HepG2 (cell line): ENCODE measurements around the gene TTLL4. TPM values are rescaled to one million over a fixed set of nuclear protein-coding genes. Genes with fewer than 3 reads are reported as not detected.

Experiments used
- HDAC1 ChIP-seq: sonication (generic); formaldehyde crosslinking; IDR thresholded peaks from 2 replicates; pipeline ENCODE4 v1.5.1; 2020; ENCODE audit warnings: mild to moderate bottlenecking, missing genetic modification reagents
- HNF4A ChIP-seq: sonication (generic); formaldehyde crosslinking; IDR thresholded peaks from 2 replicates; pipeline ENCODE4 v1.4.0; 2020; ENCODE audit warnings: missing genetic modification reagents
- SETDB1 ChIP-seq: sonication (generic); formaldehyde crosslinking; IDR thresholded peaks from 2 replicates; pipeline ENCODE4 v1.5.1; 2020; ENCODE audit warnings: missing genetic modification reagents, mild to moderate bottlenecking, borderline replicate concordance
- SOX13 ChIP-seq, 3 experiments: fragments of 450-650 bp in 1 of 3; sonication (generic) in 1 of 3; formaldehyde crosslinking in 1 of 3; IDR thresholded peaks in 2 of 3; conservative IDR thresholded peaks in 1 of 3; 2 replicates each; pipeline versions ENCODE4 v1.5.0 to v1.6.1; 2016 to 2020; ENCODE audit warnings: antibody characterized with exemption in 1 of 3, mild to moderate bottlenecking in 1 of 3, missing compliant biosample characterization in 1 of 3, missing genetic modification reagents in 1 of 3, moderate library complexity in 1 of 3
- ZBTB1 ChIP-seq: sonication (generic); formaldehyde crosslinking; IDR thresholded peaks from 2 replicates; pipeline ENCODE4 v1.4.0; 2020; ENCODE audit warnings: missing genetic modification reagents, borderline replicate concordance
- ZKSCAN5 ChIP-seq: sonication (generic); formaldehyde crosslinking; IDR thresholded peaks from 2 replicates; pipeline ENCODE4 v1.5.1; 2020; ENCODE audit warnings: mild to moderate bottlenecking, missing genetic modification reagents
- ZNF549 ChIP-seq: sonication (generic); formaldehyde crosslinking; IDR thresholded peaks from 2 replicates; pipeline ENCODE4 v1.5.0; 2020; ENCODE audit warnings: missing genetic modification reagents
- polyA plus RNA-seq, 8 experiments: library from polyadenylated mRNA; depleted of rRNA in 3 of 8; stranded (reverse) in 7 of 8; unstranded in 1 of 8; fragments of >200 nt; fragmentation: Illumina TruSeq in 4 of 8; extraction: Trizol in 4 of 8; gene quantifications; 2 replicates each; pipeline versions ENCODE4 v1.2.1 to v1.2.3, GENCODE V29; 2011 to 2016; ENCODE audit warnings: low read depth in 4 of 8, missing spikeins in 1 of 8, mixed read lengths in 1 of 8; ENCODE audit not compliant: insufficient read depth in 1 of 8
- total RNA-seq, 5 experiments: library from RNA; depleted of rRNA; stranded (reverse); fragments of >200 nt; fragmentation: Illumina TruSeq; extraction: Trizol; gene quantifications; 2 replicates each; pipeline ENCODE4 v1.2.3, GENCODE V29; 2016; ENCODE audit warnings: low read depth in 1 of 5
- TF ChIP-seq, protein P1 (sequence below): sonication (generic); formaldehyde crosslinking; IDR thresholded peaks from 2 replicates; pipeline ENCODE4 v1.4.0; 2020; ENCODE audit warnings: missing genetic modification reagents
- TF ChIP-seq, protein P2 (sequence below): sonication (generic); formaldehyde crosslinking; IDR thresholded peaks from 2 replicates; pipeline ENCODE4 v1.4.0; 2020; ENCODE audit warnings: missing genetic modification reagents, mild to moderate bottlenecking, borderline replicate concordance
- TF ChIP-seq, protein P3 (sequence below): sonication (generic); formaldehyde crosslinking; IDR thresholded peaks from 2 replicates; pipeline ENCODE4 v1.4.0; 2020; ENCODE audit warnings: mild to moderate bottlenecking, missing genetic modification reagents
- TF ChIP-seq, protein P4 (sequence below): sonication (generic); formaldehyde crosslinking; IDR thresholded peaks from 2 replicates; pipeline ENCODE4 v1.5.1; 2020; ENCODE audit warnings: mild to moderate bottlenecking, missing genetic modification reagents, borderline replicate concordance

The TTLL4 gene
- total and polyA plus RNA-seq, 2 of the 13 experiments (the other 11 are each of a cell fraction or from before 2014, with no cell fraction given) = 77.5 to 84.6 TPM

DNA sequence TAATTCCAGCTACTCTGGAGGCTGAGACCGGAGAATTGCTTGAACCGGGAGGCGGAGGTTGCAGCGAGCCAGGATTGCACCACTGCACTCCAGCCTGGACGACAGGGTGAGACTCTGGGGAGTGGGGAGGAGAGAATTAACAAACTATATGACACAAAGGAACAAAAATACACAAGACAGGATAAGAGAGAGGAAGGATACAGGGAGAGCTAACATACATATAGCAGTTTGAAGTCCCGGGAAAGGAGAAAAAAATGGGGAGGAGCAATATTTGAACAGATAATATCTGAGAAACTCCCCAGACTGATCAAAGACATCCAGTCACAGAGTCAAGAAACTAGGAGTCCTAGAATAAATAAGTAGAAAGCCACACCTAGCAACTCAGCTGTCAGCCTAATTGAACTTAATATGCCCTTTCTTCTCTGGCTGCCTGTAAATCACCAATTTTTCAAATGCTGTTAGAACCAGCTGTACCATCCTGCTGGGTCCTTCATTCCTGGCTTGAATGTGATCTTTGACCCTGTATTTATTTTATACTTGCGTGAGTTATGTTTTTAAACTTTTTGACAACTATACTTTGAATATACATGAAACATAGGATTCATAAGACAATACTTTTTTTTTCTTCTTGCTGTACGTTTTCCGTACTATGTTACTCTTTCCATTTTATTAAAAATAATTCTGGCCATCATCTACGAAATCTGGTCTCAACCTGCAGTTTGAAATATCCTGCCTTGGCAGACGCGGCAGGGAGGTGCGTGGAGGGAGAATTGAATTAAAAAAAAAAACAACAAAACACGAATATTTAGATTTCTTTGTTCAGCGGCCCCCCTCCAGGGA, 70.4 kb downstream of the TTLL4 start (continued):
- TF ChIP-seq, protein P1, sequence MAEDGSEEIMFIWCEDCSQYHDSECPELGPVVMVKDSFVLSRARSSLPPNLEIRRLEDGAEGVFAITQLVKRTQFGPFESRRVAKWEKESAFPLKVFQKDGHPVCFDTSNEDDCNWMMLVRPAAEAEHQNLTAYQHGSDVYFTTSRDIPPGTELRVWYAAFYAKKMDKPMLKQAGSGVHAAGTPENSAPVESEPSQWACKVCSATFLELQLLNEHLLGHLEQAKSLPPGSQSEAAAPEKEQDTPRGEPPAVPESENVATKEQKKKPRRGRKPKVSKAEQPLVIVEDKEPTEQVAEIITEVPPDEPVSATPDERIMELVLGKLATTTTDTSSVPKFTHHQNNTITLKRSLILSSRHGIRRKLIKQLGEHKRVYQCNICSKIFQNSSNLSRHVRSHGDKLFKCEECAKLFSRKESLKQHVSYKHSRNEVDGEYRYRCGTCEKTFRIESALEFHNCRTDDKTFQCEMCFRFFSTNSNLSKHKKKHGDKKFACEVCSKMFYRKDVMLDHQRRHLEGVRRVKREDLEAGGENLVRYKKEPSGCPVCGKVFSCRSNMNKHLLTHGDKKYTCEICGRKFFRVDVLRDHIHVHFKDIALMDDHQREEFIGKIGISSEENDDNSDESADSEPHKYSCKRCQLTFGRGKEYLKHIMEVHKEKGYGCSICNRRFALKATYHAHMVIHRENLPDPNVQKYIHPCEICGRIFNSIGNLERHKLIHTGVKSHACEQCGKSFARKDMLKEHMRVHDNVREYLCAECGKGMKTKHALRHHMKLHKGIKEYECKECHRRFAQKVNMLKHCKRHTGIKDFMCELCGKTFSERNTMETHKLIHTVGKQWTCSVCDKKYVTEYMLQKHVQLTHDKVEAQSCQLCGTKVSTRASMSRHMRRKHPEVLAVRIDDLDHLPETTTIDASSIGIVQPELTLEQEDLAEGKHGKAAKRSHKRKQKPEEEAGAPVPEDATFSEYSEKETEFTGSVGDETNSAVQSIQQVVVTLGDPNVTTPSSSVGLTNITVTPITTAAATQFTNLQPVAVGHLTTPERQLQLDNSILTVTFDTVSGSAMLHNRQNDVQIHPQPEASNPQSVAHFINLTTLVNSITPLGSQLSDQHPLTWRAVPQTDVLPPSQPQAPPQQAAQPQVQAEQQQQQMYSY (CRISPR knock-in tag) = 0 out of 2 replicates have a peak, but pooled peaks have one; percentile 15
- TF ChIP-seq, protein P2, sequence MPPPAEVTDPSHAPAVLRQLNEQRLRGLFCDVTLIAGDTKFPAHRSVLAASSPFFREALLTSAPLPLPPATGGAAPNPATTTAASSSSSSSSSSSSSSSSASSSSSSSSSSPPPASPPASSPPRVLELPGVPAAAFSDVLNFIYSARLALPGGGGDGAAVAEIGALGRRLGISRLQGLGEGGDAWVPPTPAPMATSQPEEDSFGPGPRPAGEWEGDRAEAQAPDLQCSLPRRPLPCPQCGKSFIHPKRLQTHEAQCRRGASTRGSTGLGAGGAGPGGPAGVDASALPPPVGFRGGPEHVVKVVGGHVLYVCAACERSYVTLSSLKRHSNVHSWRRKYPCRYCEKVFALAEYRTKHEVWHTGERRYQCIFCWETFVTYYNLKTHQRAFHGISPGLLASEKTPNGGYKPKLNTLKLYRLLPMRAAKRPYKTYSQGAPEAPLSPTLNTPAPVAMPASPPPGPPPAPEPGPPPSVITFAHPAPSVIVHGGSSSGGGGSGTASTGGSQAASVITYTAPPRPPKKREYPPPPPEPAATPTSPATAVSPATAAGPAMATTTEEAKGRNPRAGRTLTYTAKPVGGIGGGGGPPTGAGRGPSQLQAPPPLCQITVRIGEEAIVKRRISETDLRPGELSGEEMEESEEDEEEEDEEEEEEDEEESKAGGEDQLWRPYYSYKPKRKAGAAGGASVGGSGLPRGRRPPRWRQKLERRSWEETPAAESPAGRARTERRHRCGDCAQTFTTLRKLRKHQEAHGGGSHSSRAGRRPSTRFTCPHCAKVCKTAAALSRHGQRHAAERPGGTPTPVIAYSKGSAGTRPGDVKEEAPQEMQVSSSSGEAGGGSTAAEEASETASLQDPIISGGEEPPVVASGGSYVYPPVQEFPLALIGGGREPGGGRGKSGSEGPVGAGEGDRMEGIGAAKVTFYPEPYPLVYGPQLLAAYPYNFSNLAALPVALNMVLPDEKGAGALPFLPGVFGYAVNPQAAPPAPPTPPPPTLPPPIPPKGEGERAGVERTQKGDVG (CRISPR knock-in tag) = no peak
- TF ChIP-seq ZBTB1 (no peak), SETDB1 (CRISPR knock-in tag) (no peak), HDAC1 (CRISPR knock-in tag) (peak; percentile 33; the same call in 1 of the 2 replicates), HNF4A (no peak; the same call in 1 of the 2 replicates), ZNF549 (CRISPR knock-in tag) (no peak), SOX13 (IDR thresholded peaks at IDR 0.05) (no peak), SOX13 (CRISPR knock-in tag; conservative IDR thresholded peaks at IDR 0.05 in 1 of 2, IDR thresholded peaks at IDR 0.05 in 1 of 2) (peak in 1 of 2 experiments; percentile 42; a peak in 1 of 4 replicates), ZKSCAN5 (CRISPR knock-in tag) (no peak)
- TF ChIP-seq, protein P3, sequence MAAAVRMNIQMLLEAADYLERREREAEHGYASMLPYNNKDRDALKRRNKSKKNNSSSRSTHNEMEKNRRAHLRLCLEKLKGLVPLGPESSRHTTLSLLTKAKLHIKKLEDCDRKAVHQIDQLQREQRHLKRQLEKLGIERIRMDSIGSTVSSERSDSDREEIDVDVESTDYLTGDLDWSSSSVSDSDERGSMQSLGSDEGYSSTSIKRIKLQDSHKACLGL (CRISPR knock-in tag) = no peak
- TF ChIP-seq, protein P4, sequence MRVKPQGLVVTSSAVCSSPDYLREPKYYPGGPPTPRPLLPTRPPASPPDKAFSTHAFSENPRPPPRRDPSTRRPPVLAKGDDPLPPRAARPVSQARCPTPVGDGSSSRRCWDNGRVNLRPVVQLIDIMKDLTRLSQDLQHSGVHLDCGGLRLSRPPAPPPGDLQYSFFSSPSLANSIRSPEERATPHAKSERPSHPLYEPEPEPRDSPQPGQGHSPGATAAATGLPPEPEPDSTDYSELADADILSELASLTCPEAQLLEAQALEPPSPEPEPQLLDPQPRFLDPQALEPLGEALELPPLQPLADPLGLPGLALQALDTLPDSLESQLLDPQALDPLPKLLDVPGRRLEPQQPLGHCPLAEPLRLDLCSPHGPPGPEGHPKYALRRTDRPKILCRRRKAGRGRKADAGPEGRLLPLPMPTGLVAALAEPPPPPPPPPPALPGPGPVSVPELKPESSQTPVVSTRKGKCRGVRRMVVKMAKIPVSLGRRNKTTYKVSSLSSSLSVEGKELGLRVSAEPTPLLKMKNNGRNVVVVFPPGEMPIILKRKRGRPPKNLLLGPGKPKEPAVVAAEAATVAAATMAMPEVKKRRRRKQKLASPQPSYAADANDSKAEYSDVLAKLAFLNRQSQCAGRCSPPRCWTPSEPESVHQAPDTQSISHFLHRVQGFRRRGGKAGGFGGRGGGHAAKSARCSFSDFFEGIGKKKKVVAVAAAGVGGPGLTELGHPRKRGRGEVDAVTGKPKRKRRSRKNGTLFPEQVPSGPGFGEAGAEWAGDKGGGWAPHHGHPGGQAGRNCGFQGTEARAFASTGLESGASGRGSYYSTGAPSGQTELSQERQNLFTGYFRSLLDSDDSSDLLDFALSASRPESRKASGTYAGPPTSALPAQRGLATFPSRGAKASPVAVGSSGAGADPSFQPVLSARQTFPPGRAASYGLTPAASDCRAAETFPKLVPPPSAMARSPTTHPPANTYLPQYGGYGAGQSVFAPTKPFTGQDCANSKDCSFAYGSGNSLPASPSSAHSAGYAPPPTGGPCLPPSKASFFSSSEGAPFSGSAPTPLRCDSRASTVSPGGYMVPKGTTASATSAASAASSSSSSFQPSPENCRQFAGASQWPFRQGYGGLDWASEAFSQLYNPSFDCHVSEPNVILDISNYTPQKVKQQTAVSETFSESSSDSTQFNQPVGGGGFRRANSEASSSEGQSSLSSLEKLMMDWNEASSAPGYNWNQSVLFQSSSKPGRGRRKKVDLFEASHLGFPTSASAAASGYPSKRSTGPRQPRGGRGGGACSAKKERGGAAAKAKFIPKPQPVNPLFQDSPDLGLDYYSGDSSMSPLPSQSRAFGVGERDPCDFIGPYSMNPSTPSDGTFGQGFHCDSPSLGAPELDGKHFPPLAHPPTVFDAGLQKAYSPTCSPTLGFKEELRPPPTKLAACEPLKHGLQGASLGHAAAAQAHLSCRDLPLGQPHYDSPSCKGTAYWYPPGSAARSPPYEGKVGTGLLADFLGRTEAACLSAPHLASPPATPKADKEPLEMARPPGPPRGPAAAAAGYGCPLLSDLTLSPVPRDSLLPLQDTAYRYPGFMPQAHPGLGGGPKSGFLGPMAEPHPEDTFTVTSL (CRISPR knock-in tag) = 0 out of 2 replicates have a peak, but pooled peaks have one; percentile 11
